Astrocyte (in vitro differentiated cells and primary cell): Measurements from ENCODE around the gene APOBEC3F.
"Not testable (repeated sequence)": the region's sequence is repeated elsewhere in the genome, so short reads cannot be mapped to it uniquely, and the experiment has no call there.

Experiments
- CTCF ChIP-seq: IDR thresholded peaks from 2 replicates; pipeline ENCODE4 v1.5.1; 2011; ENCODE audit warnings: low read depth, mild to moderate bottlenecking, inconsistent platforms, low read length, moderate library complexity; ENCODE audit not compliant: insufficient read depth
- EZH2 ChIP-seq: IDR thresholded peaks from 2 replicates; pipeline ENCODE4 v1.6.1; 2012; ENCODE audit warnings: mild to moderate bottlenecking, low read length, inconsistent platforms; ENCODE audit not compliant: insufficient read depth

- not testable (repeated sequence) for TF ChIP-seq CTCF, EZH2
Measured at GRCh38 chr22:39020021-39020651, 20.5 kb upstream of the APOBEC3F start.
